Measurements from ENCODE around the gene C2orf49.

Gene C2orf49

DNA sequence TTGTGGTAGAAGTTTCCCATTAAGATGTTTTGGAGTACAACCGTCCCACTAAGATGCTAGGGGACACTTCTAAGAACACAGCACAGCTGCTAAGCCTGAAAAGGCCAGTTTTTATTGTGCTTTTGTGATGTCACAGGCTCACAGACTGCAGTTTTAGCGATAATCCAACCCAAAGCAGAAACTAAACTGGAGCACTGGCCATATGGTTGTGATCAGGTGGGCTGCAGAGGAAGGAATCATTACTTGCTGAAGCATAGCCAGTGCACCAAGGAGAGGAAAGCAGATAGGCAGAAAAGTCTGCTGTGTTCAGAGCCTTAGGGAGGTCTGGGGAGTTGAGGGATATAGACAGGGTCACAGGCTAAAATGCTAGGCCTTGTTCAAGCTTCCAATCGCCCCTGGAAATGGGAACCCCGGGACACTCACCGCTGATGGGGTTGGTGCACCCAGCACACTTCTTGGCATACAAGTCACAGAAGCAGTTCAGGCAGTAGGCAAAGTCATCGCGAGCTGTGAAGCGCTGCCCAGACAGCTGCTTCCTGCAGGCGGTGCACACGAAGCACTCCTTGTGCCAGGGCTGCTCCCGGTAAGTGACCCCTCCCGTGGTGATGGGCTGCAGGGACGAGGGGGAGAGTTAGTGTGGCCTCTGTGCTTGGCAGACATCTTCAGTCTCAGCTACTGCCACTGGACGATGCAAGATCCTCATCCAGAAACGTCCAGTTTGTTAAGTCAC lies 25.7 kb downstream of the C2orf49 start:
- DNase-seq (ENCODE audit: low read depth), result no peak

DNA sequence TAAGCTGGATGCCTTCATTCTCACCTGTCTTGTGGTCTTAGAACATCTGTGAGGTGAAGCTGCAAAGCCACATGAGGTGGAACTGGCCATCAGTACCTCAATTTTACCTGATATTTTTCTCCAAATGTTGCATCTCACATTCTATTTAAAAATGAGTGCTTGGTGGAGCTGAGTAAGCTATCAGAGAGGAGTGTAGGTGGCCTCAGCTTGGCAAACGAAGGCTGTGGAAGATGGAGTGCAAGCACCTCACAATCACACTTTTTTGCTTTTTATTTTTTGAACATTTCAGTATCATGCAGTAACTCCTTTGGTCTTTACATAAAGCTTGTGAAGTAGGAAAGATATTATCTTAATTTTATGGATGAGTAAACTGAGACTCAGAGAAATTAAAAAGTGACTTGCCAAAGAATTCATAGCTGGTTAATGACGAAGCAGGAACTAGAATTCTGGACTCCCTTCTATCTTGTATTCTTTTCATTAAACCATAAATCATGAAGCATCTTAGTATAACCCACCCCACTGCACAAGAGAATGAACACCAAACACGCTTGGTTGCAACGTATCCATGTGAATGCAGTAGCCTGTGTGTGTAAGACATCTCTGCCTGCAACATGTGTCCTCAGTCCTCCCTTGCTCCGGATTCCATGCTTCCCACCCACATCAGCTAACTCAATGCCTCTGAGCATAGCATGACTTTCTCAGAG lies 27.2 kb downstream of the C2orf49 start:
- peak; percentile 63 for DNase-seq (ENCODE audit: low read depth)

DNA sequence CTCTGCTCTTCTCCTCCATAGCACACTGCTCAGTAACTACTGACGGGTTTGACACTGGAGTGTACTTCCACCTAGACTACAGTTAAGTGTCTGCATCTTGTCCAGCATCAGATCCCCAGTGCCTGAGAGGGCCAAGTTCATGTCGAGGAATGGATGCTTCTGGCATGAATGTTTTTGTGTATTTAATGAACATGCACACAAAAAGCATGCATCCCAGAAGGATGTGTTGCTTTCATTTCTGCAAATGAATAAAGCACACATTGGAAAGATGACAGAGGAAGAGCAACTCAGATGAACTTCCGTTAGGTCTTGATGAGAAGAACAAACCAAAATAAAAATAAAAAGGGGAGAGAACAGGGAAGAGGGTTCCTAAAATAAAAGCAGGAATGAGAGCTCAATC lies 27.9 kb downstream of the C2orf49 start:
- DNase-seq (ENCODE audit: low read depth), result no peak

DNA sequence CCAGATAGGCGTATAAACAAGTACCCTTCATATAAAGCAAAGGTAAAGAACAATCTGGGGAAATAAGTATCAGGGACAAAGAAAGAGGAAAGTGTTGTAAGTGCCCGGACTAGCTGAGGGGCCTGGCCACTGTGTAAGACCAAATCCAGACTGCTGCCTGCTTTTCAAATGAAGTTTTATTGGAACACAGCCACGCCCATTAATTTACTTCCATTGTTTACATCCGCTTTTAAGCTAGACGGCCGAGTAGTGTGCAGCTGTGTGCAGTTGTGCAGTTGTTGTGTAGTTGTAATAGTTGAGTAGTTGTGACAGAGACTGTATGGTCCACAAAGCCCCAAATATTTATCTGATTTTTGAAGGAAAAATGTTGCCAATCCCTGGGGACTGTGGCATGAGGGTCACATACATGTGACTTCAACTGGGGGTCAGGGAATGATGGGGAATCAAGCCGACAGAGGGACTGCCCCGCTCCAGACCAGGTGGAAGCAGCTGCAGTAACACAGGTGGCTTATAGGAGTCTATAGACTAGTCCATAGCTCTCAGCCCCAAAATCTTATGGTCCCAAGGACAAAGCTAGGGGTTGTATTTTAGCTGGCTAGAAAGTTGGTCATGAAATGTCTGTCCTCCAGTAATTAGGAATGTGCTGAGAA lies 31.5 kb downstream of the C2orf49 start:
- no peak for DNase-seq (ENCODE audit: low read depth)

DNA sequence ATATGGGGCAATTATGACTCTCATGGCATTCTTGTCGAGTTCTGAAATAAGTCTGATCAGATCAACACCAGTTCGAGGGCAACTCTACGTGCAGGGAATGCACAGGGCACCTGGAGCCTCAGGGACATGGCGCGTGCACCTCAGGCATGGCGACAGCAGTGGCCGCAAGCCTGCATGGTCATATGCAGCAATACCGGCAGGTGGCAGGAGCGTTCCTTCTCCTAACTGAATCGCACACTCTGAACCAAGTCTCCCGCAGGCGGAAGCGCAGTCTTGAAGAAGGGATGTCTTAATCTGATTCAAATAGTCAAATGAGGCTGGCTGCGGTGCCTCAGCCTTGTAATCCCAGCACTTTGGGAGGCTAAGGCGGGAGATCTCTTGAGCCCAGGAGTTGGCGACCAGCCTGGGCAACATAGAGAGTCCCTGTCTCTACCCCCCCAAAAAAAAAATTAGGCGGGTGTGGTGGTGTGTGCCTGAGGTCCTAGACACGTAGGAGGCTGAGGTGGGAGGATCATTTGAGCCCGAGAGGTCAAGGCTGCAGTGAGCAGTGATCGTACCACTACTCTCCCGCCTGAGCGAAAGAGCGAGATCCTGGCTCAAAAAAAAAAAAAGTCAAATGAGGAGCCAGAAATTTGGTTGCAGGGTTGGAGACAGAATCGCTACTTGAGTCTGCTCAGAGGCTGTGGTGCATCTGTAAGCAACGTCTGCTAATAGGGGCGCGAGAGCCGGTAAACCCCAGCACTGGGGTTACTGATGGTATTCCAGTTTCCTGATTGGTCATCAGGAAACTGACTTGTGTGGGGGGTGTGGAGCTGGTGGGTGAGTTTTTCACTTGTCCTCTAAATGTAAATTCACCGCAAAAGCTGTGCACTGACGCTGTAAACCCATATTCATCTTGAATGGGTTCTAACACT lies 32.7 kb downstream of the C2orf49 start:
- no peak for DNase-seq (ENCODE audit: low read depth)

DNA sequence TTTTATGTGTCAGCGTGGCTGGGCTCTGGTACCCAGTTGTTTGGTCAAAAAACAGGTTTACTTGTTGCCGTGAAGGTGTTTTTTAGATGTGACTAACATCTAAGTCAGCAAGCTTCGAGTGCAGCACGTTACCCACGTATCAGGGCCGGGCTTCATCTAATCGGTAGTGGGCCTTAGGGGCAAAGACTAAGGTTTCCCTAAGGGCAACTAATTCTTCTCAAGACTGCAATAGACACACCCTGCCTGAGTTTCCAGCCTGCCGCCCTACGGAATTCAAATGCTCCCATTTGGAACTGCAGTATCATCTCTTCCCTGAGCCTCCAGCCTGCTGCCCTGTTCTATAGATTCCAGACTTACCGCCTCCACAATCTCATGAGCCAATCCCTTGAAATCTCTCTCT lies 33.8 kb downstream of the C2orf49 start:
- DNase-seq (ENCODE audit: low read depth), result no peak

DNA sequence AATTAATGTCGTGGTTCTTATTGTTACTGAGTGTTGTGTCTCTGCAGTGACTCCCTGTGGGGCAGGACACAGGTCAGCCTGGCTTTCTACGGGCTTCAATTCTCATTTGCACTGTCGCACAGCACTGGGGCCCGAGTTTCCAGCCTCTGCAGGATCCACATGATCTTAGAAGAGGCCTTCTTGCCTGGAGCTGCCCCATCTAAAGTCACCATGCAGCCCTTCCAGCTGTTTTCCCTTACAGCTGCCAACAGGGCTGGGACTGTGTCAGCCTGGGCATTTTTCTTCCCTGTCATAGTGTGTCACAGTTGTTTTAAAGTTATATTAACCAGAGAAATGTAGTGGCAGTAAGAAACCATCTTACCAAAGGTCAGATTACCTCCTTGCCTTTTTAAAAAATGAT lies 34.5 kb downstream of the C2orf49 start:
- DNase-seq (ENCODE audit: low read depth), result no peak

DNA sequence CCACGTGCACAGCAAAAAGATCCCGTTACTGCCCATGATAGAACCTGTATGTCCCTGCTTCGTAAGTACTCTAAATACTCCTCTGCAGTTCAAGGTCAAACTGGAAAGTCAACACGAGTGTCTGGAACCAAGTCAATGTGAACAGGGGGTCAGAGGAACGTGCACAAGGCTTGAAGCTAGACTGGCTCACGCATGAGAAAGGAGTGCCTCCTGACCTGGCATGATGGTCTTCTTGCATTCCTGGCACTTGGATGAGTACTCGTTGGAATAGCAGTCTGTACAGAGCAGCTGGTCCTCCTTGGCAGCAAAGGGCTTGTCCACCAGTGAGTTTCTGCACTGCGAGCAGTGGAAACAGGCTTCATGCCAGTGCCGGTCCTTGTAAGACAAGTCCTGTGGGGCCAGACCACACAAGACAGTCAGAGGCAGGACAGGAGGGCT lies 36.0 kb downstream of the C2orf49 start:
- DNase-seq (ENCODE audit: low read depth), result no peak

DNA sequence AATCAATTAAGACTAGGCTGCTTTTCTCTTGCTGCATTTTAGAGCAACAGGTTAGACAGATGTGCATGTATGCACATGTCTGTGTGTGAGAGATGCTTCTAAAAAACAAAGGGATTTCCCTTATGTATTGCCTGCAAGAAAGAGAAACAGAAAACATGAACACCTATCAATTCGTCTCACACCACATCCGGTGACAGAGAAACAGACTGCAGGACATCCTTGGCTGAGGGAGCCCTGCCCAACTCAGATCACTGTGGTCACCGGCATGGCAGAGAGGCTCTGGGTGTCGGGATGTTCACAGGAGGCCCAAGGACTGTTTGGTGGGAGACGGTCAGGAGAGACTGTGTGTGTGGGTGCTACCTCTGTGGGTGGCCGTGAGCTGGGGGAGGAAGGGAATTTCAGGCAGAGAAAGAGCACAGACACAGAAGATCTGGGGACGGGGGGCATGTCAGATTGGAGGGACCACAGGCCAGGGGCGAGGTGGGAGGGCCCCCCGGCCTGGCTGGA lies 36.6 kb downstream of the C2orf49 start:
- DNase-seq (ENCODE audit: low read depth), result no peak

DNA sequence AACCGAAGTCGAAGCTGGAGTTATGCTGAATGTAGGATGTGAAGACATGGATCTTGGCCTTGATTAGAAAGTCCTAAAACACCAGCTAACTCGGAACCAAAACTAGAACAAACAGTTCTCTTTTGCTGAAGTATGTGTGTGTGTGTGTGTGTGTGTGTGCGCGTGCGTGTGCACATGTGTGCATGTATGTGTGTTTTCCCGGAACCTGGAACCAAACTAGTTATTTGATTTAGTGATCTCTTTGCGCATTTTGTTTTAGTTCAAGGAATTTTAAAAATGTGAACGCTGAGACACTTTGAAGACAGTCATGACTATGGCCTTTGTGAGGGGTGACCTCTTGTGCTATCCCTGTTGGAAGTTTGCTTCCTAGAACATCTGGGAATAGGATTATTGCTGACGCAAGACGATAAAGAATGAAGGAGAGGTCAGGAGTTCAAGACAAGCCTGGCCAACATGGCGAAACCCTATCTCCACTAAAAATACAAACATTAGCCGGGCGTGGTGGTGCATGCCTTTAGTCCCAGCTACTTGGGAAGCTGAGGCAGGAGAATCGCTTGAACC lies 37.7 kb downstream of the C2orf49 start:
- DNase-seq (ENCODE audit: low read depth), result no peak

DNA sequence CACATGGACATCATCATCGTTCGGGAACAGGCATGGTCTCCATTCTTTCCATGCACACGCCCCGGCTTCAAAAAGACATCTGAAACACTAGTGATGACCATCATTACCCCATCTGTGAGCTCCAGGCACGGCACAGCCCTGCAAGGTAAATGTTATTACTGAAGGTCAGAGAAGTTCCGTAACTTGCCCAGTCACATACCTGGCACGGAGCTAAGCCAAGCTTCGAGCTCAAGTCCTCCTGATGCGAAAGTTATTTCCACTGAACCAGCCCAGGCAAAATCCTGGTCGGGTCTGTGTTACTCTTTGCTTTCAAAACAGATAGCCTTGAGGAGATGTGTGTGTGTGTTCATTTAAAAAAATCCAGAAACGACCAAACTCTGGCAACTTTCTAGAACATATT lies 38.7 kb downstream of the C2orf49 start:
- no peak for DNase-seq (ENCODE audit: low read depth)

DNA sequence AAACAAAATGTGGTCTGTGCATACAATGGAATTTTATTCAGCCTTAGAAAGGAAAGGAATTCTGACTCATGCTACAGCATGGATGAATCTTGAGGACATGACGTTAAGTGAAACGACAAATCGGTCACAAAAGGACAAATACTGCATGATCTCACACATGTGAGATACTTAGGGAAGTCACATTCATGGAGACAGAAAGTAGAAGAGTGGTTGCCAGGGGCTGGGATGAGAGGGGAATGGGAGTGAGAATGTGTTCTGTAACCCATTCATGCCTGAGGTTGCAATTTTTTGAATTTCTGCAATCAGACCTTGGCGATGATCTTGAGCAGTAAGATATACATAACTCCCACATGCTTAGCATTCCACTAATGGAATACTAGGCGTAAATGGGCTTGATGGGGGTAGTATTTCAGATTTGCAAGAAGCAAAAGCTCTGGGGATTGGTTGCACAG lies 39.5 kb downstream of the C2orf49 start:
- DNase-seq (ENCODE audit: low read depth), result no peak

DNA sequence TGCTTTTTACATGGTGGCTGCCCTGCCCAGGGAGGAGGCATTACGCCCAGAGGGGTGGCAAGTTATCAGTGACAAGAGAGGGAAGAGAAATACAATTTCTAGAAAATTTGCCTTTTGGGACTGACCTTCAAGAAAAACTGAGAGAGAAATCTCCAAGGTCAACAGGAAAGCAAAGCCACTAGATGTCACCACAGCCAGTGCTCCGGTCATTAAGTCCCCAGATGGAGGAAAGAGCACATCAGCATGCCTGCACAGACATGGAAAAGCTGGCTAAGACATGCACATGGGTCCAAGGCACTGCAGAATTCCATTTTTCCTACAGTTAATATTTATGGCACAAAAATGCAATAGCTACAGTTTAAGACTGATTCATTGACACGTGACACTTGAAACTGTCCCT lies 40.5 kb downstream of the C2orf49 start:
- DNase-seq (ENCODE audit: low read depth), result no peak

DNA sequence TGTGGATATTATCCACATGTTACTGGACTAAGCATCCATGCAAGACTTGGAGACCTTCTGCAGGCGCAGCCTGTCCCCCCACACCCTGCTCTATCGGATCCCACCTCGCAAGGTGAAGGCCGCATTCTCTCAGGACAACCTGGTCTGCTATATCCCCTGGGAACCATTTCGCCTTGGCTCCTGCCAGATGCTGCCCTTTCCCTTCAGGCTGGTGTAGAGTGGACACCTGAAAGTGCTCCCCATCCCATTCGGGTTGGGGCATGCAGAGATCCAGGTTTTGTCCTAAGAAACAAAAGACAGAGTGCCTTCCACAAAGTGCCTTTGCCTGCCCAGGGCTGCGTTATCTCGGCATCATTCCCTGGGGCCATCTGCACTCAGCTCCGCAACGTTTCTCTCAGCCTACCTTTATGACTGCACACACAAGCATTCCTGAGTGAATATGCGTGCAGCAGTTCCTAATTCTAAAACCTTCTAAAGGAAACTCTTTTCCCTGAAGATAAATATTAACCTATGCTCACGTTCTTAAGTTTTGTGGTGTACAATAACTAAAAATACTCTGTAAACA lies 41.0 kb downstream of the C2orf49 start:
- DNase-seq (ENCODE audit: low read depth), result no peak

DNA sequence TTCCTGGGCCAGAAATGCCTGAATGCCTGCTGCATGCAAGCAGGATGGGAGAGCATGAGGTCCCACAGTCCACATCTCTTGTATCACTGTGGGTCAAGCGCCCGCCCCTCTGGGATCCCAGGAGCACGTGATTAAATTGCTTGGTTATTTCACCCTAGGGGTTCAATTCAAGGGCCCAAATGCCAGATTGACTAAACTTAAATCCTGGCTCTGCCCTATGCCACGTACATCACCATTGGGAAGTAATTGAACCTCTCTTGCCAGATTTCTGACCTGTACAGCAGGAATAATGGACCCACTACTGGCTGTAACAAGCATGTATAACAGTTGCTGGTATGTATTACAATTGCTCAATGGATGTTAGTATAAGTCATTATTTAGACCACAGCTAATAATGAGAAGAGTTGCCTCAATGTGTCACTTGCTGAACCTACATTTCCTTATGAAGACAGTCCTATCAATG lies 41.6 kb downstream of the C2orf49 start:
- DNase-seq (ENCODE audit: low read depth), result no peak

DNA sequence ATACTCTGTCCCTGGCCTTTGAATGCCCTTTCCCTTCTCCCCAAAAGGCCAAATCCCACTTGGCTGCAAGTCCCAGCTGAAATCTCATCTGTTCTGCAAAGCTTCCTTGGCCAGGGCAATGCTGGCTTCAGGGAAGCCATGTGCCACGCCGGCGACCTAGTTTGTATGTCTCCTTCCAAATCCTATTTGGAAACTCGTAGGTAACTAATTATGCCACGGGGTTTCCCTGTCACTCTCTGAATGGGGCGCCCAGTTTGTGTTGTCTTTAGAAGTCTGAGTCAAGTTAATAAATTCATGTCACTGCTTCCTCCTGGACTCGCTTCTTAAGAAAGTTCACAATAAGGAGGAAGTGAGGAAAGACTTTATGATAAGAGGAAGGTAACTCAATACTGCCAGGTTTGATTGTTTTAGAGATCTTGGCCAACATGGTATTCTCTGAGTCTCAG lies 42.4 kb downstream of the C2orf49 start:
- DNase-seq (ENCODE audit: low read depth), result no peak

DNA sequence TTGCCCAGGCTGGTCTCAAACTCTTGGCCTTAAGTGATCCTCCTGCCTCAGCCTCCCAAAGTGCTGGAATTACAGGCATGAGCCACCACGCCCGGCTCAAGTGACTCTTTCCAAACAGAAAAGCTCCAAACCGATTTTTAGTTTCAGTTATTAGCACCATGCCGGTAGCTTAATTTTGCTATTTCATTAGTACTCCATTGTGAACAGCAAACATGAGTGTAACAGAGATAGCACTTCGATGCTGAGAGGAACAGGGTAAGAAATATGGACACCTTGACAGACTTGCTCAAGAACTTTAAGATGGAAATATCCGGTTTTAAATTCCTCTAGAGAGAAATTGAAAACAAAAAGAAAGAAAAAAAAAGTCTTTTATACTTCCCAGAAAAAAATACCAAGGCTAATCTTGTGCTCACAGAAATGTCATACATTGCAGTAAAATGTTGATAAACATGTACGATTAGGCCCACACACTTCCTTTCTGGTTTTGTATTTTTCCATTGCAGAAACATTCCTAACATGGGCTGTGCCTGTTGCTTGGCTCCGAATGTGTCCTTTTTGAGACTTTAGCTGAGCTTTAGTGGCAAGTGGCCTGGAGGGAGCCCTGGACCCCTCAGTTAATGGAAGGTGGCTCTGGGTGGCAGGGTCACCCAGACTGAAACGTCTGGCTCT lies 43.2 kb downstream of the C2orf49 start:
- DNase-seq (ENCODE audit: low read depth), result no peak

DNA sequence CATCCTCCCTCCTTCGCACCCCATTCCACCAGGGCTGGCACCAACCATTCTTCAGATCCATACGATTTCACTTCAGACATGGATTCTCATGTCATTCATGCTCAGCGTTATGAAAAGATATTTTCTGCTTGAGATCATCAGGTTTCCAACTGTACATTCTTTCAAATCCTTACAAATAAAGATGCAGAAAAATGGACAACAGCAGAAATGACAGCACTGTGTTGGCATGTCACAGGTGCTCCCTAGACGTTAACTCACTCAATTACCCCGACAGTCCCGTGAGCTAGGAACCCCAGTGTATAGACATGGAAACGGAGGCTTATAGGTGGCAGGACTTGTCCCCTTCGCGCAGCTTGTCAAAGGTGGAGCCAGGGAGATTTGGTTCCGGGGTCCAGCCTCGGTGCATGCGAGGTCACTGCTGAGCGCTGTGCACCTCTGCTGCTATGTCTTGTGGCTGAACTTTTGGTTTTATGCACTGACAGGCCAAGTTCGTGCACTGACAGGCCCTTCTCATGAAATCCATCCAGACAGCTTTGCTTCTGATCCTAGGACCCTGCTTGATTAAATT lies 43.8 kb downstream of the C2orf49 start:
- no peak for DNase-seq (ENCODE audit: low read depth)

DNA sequence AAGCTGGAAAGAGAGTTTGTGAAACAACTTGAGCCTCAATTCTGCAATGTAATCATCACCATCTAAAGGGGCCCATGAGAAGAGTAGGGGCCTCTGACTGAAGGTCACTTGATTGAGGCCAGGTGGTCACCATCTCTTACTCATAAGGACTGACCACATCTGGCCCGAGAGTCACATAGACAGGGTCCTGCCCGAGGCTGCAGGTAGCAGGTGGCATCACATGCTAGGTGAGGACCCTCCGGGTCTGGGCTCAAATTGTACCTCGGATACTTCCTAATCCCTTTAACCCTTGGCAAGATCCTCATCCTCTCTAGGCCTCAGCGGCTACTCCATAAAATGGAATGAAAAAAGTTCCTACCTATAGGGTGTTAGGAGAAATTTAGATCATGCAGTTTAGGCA lies 44.8 kb downstream of the C2orf49 start:
- DNase-seq (ENCODE audit: low read depth), result no peak
